ENCODE data around the gene FOXB1.

DNA sequence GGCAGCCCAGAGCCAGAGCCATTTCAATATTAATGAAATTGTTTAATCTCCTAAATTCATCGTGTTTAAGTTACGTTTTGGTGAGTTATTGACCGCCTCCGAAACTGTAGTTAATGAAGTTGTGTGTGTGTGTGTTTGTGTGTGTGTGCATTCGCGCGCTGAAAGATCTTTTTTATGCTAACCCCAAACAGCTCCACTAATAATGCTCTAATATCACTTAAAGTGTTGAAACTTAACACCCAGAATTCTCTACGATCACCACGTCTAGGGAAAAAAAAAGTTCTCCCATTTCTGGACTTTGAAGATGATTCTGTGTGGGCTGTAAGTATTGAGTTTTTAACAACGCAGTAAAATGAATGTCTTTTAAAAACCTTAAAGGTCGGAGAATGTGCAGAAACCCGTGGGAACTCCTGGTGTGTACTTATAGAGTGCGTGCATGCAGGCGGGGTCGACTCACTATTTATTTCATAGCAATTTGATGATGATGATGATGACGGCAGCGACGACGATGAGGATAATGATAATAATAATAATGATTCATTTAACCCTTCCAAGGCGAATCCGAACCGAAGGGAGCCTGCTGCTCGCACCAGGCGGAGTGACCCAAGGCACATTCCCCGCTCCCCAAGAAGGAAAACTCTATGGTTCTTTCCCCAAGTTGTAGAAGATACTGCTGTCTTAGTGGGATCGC, 1.4 kb upstream of the FOXB1 start:
- TF ChIP-seq EZH2 (IDR thresholded peaks at IDR 0.05; ENCODE audit: borderline replicate concordance, low read depth, low read length, severe bottlenecking), result no peak
- TF ChIP-seq, protein P1, sequence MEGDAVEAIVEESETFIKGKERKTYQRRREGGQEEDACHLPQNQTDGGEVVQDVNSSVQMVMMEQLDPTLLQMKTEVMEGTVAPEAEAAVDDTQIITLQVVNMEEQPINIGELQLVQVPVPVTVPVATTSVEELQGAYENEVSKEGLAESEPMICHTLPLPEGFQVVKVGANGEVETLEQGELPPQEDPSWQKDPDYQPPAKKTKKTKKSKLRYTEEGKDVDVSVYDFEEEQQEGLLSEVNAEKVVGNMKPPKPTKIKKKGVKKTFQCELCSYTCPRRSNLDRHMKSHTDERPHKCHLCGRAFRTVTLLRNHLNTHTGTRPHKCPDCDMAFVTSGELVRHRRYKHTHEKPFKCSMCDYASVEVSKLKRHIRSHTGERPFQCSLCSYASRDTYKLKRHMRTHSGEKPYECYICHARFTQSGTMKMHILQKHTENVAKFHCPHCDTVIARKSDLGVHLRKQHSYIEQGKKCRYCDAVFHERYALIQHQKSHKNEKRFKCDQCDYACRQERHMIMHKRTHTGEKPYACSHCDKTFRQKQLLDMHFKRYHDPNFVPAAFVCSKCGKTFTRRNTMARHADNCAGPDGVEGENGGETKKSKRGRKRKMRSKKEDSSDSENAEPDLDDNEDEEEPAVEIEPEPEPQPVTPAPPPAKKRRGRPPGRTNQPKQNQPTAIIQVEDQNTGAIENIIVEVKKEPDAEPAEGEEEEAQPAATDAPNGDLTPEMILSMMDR (IDR thresholded peaks at IDR 0.05; ENCODE audit: borderline replicate concordance, extremely low read depth, low read length, poor library complexity, severe bottlenecking), result no peak

Data from DND-41 (cell line).